Keratinocyte (primary cell): ENCODE measurements around the gene EFCAB8. TPM values are rescaled to one million over a fixed set of nuclear protein-coding genes. Genes with fewer than 3 reads are reported as not detected.

Source experiments
- DNase-seq: peaks from one replicate; pipeline ENCODE4 v3.0.0-alpha.2; 2011; ENCODE audit warnings: low read depth, missing footprints, low spot score
- FAIRE-seq: peaks from 2 replicates; lab custom pipeline; 2011; peaks lifted over from hg19 to GRCh38; lab: Jason Lieb, UNC
- H2AFZ ChIP-seq: 2 replicates; pipeline ENCODE4 v1.6.0; 2012; ENCODE audit warnings: low read length, control low read depth, inconsistent platforms; ENCODE audit not compliant: control insufficient read depth
- H3K27ac ChIP-seq: 2 replicates; pipeline ENCODE4 v1.5.1; 2011; ENCODE audit warnings: low read length; ENCODE audit not compliant: control insufficient read depth, insufficient read depth
- H3K27me3 ChIP-seq: 3 replicates; pipeline ENCODE4 v1.6.0; 2011; ENCODE audit warnings: low read length; ENCODE audit not compliant: control insufficient read depth, insufficient read depth; ENCODE audit errors: extremely low read depth
- H3K36me3 ChIP-seq, 2 experiments: 2 replicates in 1 of 2; 3 replicates in 1 of 2; pipeline ENCODE4 v1.5.1; 2011; ENCODE audit warnings: low read length in 2 of 2, mild to moderate bottlenecking in 1 of 2; ENCODE audit not compliant: control insufficient read depth in 2 of 2, insufficient read depth in 2 of 2; ENCODE audit errors: extremely low read depth in 1 of 2
- H3K4me1 ChIP-seq: 3 replicates; pipeline ENCODE4 v1.5.1; 2011; ENCODE audit warnings: low read length; ENCODE audit not compliant: control insufficient read depth, insufficient read depth; ENCODE audit errors: extremely low read depth
- H3K4me2 ChIP-seq: 3 replicates; pipeline ENCODE4 v1.6.0; 2011; ENCODE audit warnings: low read depth, low read length; ENCODE audit not compliant: control insufficient read depth, insufficient read depth; ENCODE audit errors: extremely low read depth
- H3K4me3 ChIP-seq, 3 experiments: fragments of 200-600 bp in 1 of 3; sonication (generic) in 1 of 3; 2 replicates in 2 of 3; 3 replicates in 1 of 3; pipeline ENCODE4 v1.5.1; 2011 to 2016; ENCODE audit warnings: low read length in 3 of 3, mild to moderate bottlenecking in 3 of 3, control low read depth in 2 of 3, inconsistent platforms in 1 of 3, low read depth in 1 of 3, mixed read lengths in 1 of 3, mixed run types in 1 of 3, moderate library complexity in 1 of 3; ENCODE audit not compliant: control insufficient read depth in 2 of 3, insufficient read depth in 2 of 3; ENCODE audit errors: extremely low read depth in 1 of 3
- H3K79me2 ChIP-seq: 2 replicates; pipeline ENCODE4 v1.6.0; 2012; ENCODE audit warnings: low read length; ENCODE audit not compliant: control insufficient read depth, insufficient read depth
- H3K9ac ChIP-seq: 3 replicates; pipeline ENCODE4 v1.6.0; 2011; ENCODE audit warnings: low read length; ENCODE audit not compliant: control insufficient read depth, insufficient read depth; ENCODE audit errors: extremely low read depth
- H3K9me1 ChIP-seq: 3 replicates; pipeline ENCODE4 v1.6.0; 2011; ENCODE audit warnings: low read length; ENCODE audit not compliant: control insufficient read depth, insufficient read depth; ENCODE audit errors: extremely low read depth
- H3K9me3 ChIP-seq: 2 replicates; pipeline ENCODE4 v1.5.1; 2012; ENCODE audit warnings: low read depth, low read length; ENCODE audit not compliant: control insufficient read depth
- H4K20me1 ChIP-seq: 3 replicates; pipeline ENCODE4 v1.6.0; 2011; ENCODE audit warnings: low read length; ENCODE audit not compliant: control insufficient read depth, insufficient read depth; ENCODE audit errors: extremely low read depth
- EZH2 ChIP-seq: IDR thresholded peaks from one replicate; pipeline ENCODE4 v1.6.1; 2012; ENCODE audit warnings: inconsistent platforms, mild to moderate bottlenecking, low read length, moderate library complexity
- dilution Hi-C: fragments of 300-500 bp; cut with MboI; formaldehyde crosslinking; loops from one replicate; pipeline ENCODE4 v1.7.0; 2020; ENCODE audit warnings: low sequenced_read_pairs; ENCODE audit not compliant: extremely low pct_ligation_motif_present
- polyA plus RNA-seq, 5 experiments: library from polyadenylated mRNA; depleted of rRNA in 3 of 5; stranded (reverse) in 3 of 5; stranded (forward) in 1 of 5; unstranded in 1 of 5; fragments of >200 nt; gene quantifications; 1 replicate in 1 of 5; 2 replicates in 3 of 5; 3 replicates in 1 of 5; pipeline versions ENCODE4 v1.2.1 to v1.2.3, GENCODE V29; 2011 to 2012; ENCODE audit warnings: missing spikeins in 2 of 5, low read depth in 1 of 5, low replicate concordance in 1 of 5
- TF ChIP-seq, protein P1 (sequence below), 3 experiments: IDR thresholded peaks in 1 of 3; conservative IDR thresholded peaks in 1 of 3; optimal IDR thresholded peaks in 1 of 3; 2 replicates in 2 of 3; 3 replicates in 1 of 3; pipeline versions ENCODE3 to v1.5.1; 2011; ENCODE audit warnings: low read length in 3 of 3, mild to moderate bottlenecking in 3 of 3, moderate library complexity in 2 of 3, control low read depth in 1 of 3, inconsistent platforms in 1 of 3; ENCODE audit not compliant: insufficient read depth in 2 of 3; ENCODE audit errors: extremely low read depth in 1 of 3

EFCAB8 gene
- polyA plus RNA-seq, 1 donor (not counting 4 experiments of a cell fraction or from before 2014, with no cell fraction given): 0.03 TPM

DNA sequence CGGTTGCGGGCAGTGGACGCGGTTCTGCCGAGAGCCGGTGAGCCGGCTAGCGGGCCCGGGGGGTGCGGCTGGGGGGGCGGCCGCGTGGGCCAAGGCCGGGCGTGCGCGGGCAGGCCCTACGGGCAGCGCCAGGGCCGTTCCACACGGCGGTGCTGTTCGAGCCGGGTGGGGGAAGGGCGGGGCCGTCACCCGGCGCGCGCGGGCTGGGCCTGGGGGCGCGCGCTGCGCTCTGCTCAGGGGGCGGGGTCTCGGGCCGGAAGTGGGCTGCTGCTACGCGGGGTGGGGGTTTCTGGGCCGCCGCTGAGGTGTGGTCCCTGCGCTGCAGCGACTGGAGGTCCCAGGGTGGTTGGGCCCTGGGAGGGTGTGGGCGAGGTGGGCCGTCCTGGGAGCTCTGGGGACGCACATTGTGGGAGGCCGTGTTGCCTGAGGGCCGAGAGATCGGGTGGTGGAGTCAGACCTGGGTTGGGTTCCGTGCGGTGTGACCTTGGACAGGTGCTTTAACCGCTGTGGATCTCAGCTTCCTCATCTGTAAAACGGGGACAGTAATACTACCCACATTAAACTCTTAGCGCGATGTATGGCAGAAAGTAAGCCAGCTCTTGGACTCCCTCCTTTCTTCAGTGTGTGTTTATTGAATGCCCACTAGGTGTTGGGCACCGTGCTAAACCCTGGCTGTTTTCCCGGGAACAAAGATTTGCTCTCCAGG lies 38.6 kb upstream of the EFCAB8 start:
- Histone ChIP-seq H3K9ac (peak overlapping the region; percentile 79), H3K9me1 (peaks cover 3% of the 10 kb centered on the region), H3K9me3 (no peaks in the 10 kb centered on the region), H4K20me1 (peaks cover 31% of the 10 kb centered on the region), H3K27me3 (no peaks in the 10 kb centered on the region), H3K27ac (peak overlapping the region; percentile 76), H3K36me3 (no peaks in the 10 kb centered on the region), H3K4me1 (peaks cover 31% of the 10 kb centered on the region), H3K79me2 (peaks cover 51% of the 10 kb centered on the region), H2AFZ (no peak overlapping the region), H3K4me3 (peak overlapping the region; percentile 87 to 99 (median 88)), H3K4me2 (peak overlapping the region; percentile 89)
- FAIRE-seq (no peak), DNase-seq (no peak)
- dilution Hi-C loops: no loop called here
- TF ChIP-seq EZH2: no peak
- TF ChIP-seq, protein P1, sequence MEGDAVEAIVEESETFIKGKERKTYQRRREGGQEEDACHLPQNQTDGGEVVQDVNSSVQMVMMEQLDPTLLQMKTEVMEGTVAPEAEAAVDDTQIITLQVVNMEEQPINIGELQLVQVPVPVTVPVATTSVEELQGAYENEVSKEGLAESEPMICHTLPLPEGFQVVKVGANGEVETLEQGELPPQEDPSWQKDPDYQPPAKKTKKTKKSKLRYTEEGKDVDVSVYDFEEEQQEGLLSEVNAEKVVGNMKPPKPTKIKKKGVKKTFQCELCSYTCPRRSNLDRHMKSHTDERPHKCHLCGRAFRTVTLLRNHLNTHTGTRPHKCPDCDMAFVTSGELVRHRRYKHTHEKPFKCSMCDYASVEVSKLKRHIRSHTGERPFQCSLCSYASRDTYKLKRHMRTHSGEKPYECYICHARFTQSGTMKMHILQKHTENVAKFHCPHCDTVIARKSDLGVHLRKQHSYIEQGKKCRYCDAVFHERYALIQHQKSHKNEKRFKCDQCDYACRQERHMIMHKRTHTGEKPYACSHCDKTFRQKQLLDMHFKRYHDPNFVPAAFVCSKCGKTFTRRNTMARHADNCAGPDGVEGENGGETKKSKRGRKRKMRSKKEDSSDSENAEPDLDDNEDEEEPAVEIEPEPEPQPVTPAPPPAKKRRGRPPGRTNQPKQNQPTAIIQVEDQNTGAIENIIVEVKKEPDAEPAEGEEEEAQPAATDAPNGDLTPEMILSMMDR (optimal IDR thresholded peaks at IDR 0.05 in 1 of 3, IDR thresholded peaks at IDR 0.05 in 1 of 3, conservative IDR thresholded peaks at IDR 0.05 in 1 of 3; ENCODE audit: extremely low read depth in 1 of 3, insufficient read depth in 2 of 3, low read length in 3 of 3): no peak

DNA sequence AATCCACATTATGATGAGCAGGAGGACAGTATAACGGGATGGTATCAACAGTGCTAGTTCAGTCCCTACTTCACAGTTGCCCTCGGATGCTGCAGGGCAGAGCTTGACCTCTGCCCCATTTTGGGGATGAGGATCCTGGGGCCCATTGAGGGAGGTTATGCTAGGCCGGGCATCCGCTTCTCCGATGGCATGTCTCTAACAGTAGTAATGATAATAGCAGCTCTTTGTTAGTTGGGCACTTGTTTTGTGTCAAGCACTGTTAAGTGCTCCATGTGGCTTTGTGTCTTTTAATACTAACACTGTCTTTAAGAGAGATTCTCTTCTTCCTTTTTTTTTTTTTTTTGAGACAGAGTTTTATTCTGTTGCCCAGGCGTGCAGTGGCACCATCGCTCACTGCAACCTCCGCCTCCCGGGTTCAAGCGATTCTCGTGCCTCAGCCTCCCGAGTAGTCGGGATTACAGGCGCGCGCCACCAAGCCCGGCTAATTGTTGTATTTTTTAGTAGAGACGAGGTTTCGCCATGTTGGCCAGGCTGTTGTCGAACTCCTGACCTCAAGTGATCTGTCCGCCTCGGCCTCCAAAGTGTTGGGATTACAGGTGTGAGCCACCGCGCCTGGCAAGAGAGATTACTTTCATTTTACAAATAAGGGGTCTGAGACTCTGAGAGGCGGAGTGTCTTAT lies 37.9 kb upstream of the EFCAB8 start:
- FAIRE-seq: no peak
- peaks cover 31% of the 10 kb centered on the region for H3K4me1 ChIP-seq
- no peak overlapping the region for H2AFZ ChIP-seq

More for the DNA sequence above, 37.9 kb upstream of the EFCAB8 start:
- Histone ChIP-seq H3K9ac (peak overlapping the region; percentile 79), H3K36me3 (peaks cover 0 to 2% of the 10 kb centered on the region in 2 experiments), H3K27ac (peak overlapping the region; percentile 76), H3K4me3 (peak overlapping the region; percentile 87 to 99 (median 88)), H4K20me1 (peaks cover 33% of the 10 kb centered on the region), H3K9me3 (no peaks in the 10 kb centered on the region), H3K27me3 (no peaks in the 10 kb centered on the region), H3K4me2 (peak overlapping the region; percentile 89), H3K79me2 (peaks cover 58% of the 10 kb centered on the region), H3K9me1 (peaks cover 3% of the 10 kb centered on the region)
- dilution Hi-C loops: no loop called here
- TF ChIP-seq, protein P1 (optimal IDR thresholded peaks at IDR 0.05 in 1 of 3, IDR thresholded peaks at IDR 0.05 in 1 of 3, conservative IDR thresholded peaks at IDR 0.05 in 1 of 3; ENCODE audit: extremely low read depth in 1 of 3, insufficient read depth in 2 of 3, low read length in 3 of 3): no peak
- TF ChIP-seq EZH2: no peak
- no peak for DNase-seq
